Retina (tissue), 1 donor: ENCODE results near the gene MICA.
"Not testable (repeated sequence)": the region's sequence is repeated elsewhere in the genome, so short reads cannot be mapped to it uniquely, and the experiment has no call there.

Experiments
- DNase-seq: peaks from one replicate; pipeline ENCODE4 v3.0.0-alpha.2; 2016

Gene MICA

DNA sequence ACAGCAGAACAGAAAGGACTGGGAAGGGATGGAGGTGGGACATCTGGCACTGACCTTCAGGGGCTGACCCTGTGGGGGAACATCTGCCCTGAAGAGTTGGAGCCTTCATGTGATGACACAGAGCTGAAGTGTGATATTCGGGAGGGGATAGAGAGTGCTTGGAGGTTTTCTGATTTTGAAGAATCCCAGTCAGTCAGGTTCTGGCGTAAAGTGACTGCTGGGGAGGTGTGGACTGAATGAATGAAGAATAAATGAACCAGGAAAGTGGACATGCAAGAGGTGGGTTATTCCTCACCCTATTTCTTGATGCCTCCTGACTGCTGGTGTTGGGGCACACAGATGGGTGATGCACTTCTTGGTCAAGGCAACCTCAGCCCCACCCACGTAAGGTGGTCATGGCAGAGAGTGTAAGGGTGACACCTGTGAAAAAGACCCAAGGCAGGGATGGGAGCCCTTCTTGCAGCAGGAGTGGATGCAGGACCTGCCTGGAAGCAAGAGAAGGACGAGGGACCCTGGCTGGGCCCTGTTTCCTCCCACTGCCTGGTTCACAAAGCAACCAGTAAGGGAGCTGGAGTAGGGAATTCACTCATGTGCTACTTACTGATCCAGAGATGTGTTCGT is 13.1 kb downstream of the MICA start:
- DNase-seq, result no peak

DNA sequence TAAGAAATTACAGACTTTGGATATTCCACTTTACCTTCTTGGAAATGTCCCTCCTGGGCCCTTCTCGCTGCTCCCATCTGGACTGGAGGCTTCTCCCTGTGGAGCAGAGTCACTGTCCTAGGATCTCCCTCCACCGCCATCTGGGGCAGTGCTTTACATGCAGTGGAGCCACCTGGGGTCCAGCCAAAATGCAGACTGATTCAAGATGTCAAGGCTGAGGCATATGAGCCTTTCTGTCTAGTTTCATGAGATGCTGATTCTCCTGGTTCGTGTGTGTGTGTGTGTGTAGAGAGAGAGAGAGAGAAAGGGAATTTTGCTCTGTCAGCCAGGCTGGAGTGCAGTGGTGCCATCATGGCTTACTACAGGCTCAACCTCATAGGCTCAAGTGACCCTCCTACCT is 14.9 kb downstream of the MICA start:
- DNase-seq, result no peak

DNA sequence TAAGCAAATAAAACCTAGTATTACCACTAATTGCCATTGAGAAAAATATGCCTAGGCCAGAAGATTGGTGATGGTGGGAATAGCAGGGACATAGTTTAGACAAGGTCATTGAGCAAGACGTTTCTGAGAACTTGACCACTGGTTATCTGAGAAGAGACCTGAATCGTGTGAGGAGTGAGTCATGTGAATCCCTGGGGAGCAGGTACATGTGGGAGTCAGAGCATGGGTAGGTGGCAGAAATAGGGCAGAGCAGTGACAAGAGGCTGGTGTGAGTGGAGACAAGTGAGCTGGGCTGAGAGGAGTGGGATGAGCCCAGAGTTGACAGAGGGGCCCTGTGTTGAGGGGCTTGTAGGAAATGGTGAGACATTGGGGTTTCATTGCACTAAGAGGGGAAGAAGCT is 16.4 kb downstream of the MICA start:
- DNase-seq, result no peak

DNA sequence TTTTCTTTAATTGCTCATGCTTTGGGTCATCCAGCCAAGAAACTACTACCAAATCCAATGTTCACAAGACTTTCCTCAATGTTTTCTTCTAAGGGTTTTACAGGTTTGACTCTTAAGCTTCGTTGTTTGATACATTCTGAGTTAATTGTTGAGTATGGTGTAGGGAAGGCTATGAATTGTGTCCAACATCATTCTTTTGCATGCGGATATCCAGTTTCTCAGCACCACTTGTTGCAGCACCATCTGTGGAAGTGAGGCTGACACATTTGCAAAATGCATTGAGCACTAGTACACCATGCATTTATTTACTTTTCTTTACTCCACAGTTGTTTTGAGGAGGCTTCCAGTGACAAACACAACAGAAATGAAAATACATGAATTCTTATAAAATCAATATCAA is 17.2 kb downstream of the MICA start:
- DNase-seq, result no peak

DNA sequence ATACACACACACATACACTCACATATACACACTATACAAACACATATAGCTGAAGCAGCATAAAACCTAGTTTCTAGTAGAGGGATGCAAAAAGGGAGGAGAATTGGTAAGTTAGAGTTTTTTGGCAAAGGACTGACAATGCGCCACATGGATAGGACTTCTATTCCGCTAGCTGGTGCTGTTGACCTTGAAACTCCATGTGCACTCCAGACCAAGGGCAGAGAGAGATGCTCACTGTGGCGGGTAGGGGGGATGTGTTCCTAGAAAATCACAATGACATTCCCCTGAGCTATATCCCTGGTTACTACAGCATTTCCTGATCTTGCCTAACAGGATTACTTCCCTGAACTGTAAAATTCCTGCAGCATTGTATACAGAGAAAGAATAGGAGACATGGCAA is 19.2 kb downstream of the MICA start:
- DNase-seq, result no peak

DNA sequence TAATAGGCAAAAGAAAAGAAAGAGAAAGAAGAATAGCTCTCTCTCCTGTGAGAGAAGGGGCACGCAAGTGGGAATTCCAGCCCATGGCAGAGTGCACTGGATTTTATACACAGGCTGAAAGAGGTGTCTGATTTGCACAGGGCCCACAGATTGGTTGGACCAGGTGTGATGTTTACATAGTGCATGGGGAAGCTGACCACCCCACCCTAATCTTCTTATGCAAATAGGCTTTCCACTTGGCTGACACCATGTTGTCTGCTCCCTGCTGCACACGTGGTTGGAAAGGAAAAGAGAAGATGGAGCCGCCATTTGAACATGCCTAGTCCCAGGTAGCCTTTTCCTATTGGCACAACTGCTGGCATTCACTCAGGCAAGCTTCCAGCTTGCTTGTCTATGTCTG is 20.2 kb downstream of the MICA start:
- no peak for DNase-seq

DNA sequence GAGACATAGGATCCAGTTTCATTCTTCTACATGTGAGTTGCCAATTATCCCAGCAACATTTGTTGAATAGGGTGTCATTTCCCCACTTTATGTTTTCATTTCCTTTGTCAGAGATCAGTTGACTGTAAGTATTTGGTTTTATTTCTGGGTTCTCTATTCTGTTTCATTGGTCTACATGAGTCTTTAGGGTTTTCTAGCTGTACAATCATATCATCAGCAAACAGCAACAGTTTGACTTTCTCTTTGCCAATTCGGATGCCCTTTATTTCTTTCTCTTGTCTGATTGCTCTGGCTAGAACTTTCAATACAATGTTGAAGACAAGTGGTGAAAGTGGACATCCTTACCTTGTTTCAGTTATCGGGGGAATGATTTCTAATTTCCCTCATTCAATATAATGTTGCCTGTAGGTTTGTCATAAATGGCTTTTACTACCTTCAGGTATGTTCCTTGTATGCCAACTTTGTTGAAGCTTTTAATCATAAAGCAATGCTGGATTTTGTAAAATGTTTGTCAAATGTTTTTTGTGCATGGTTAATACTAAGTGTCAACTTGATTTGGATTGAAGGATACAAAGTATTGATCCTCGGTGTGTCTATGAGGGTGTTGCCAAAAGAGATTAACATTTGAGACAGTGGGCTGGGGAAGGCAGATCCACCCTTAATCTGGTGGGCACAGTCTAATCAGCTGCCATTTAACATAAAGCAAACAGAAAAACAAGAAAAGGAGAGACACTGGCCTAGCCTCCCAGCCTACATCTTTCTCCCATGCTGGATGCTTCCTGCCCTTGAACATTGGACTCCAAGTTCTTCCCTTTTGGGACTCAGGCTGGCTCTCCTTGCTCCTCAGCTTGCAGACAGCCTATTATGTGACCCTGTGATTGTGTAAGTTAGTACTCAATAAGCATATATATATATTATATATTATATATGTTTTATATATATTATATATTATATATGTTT is 23.3 kb downstream of the MICA start:
- DNase-seq, result no peak

DNA sequence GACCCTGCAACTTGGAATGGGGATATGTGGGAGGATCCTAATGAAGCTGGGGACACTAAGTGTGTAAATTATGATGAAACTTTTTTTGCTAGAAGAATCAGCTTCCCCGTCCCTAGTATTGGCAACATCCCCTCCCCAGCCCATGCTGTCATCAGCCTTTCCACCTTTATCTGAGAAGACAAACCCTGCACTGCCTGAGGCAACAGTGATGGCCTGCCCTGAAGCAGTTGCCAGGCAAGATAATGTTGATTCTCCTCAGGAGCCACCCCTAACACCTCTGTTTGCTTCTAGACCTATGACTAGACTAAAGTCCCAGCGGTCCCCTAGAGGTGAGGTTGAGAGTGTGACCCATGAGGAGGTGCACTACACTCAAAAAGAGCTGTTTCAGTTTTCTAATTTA is 27.1 kb downstream of the MICA start:
- DNase-seq, result no peak

DNA sequence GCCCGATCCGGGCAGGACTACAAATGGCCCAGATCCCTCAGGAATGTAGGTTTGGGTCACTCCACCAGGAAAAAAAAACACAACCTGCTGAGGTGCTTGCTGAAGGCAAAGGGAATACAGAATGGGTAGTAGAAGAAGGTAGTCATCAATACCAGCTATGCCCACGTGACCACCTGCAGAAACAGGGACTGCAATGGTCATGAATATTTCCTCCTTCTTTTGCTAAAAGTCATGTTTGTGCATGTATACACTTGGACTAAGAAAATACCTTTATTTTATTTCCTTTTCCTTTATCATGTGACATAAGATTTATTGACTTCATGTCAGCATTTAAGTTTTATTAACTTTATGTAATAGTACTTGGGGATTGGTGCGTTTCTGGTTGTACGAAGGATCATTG is 31.7 kb downstream of the MICA start:
- not testable (repeated sequence) for DNase-seq

DNA sequence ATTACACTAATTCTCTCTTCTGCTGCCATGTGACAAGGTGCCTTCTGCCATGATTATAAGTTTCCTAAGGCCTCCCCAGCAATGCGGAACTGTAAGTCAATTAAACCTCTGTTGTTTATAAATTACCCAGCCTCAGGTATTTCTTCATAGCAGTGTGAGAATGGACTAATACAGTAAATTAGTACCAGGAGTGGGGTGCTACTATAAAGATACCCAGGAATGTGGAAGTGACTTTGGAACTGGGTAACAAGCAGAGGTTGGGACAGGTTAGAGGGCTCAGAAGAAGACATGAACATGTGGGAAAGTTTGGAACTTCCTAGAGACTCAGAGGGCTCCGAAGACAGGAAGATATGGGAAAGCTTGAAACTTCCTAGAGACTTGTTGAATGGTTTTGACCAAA is 34.8 kb downstream of the MICA start:
- no peak for DNase-seq

DNA sequence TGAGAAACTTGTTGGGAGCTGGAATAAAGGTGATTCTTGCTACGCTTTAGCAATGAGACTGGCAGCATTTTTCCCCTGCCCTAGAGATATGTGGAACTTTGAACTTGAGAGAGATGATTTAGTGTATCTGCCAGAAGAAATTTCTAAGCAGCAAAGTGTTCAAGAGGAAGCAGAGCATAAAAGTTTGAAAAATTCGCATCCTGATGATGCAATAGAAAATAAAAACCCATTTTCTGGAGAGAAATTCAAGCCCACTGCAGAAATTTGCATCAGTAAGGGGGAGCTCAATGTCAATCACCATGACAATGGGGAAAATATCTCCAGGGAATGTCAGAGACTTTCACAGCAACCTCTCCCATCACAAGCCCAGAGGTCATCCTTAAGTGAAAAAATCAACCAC is 35.3 kb downstream of the MICA start:
- no peak for DNase-seq

DNA sequence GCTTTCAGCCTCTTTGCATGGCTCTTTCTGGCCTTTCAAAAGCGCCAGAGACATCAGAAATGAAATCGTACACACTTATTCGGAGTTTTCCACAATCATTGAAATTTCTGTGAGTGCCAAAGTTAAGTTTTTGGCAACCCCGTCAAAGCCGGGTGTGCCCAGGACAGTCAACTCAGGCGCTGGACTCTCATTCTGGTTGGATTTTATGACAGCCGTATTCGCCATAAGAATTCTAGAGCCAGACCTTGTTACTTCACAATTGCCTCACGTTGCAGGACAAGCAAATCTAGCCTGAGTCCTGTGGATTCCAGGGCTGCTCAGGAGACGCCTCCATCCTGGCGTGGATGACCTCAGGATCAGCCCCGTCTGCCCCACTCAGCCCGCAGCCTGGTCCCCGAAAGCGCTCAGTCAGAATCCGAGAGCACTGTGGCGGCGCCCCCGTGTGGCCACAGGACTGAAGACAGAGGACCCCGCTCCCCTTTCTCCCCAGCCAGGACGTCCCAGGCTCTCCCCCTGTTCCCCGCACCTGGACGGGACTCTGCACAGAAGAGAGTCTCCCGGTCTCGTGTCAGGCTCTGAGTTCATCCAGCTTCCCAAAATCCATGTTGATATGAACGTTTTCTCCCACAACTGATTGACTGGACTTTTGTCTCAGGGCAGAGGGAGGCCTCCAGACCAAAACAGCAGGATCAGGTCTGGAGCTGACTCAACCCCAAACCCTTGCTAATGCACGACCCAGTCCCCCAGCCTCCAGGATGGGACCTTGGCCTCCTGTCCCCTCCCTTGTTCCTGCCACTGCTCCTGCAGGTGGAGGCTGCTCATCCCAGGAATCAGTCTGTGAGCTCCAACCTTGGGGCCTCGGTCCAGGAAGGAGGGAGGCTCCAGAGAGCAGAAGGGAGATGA is 38.2 kb downstream of the MICA start:
- peak; percentile 79 for DNase-seq

DNA sequence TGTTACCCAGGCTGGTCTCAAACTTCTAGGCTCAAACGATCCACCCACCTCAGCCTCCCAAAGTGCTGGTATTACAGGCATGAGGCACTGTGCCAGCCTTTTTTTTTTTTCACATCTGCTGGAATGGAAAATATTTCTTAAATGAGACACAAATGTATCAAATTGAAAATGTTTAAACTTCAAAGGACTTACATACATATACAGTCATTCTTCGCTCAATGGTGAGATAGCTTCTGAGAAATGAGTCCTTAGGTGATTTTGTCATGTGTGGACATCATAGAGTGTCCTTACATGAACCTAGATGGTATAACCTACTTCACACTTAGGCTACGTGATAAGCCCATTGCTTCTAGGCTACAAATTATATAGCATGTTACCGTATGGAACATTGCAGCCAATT is 43.1 kb downstream of the MICA start:
- DNase-seq, result no peak

DNA sequence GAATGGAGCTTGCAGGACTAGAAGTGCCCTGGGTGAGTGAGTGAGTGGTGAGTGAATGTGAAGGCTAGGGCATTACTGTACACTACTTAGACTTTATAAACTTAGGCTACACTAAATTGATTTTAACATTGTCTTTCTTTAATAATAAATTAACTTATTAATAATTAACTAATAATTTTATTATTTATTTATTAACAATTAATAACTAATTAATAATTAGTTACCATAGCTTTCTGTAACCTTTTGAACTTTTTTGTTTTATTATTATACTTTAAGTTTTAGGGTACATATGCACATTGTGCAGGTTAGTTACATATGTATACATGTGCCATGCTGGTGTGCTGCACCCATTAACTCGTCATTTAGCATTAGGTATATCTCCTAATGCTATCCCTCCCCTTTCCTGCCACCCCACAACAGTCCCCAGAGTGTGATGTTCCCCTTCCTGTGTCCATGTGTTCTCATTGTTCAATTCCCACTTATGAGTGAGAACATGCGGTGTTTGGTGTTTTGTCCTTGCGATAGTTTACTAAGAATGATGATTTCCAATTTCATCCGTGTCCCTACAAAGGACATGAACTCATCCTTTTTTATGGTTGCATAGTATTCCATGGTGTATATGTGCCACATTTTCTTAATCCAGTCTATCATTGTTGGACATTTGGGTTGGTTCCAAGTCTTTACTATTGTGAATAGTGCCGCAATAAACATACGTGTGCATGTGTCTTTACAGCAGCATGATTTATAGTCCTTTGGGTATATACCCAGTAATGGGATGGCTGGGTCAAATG is 43.8 kb downstream of the MICA start:
- DNase-seq, result not testable (repeated sequence)

DNA sequence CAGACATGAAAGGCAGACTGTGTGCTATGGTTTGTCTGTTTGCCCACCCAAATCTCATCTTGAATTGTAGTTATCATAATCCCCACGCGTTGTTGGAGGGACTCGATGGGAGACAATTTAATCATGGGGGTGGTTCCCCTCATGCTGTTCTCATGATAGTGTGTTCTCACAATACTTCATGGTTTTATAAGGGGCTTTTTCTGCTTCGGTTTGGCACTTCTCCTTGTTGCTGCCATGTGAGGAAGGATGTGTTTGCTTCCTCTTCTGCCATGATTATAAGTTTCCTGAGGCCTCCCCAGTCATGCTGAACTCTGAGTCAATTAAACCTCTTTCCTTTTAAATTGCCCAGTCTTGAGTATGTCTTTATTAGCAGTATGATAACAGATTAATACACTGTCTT is 47.4 kb downstream of the MICA start:
- DNase-seq, result no peak

DNA sequence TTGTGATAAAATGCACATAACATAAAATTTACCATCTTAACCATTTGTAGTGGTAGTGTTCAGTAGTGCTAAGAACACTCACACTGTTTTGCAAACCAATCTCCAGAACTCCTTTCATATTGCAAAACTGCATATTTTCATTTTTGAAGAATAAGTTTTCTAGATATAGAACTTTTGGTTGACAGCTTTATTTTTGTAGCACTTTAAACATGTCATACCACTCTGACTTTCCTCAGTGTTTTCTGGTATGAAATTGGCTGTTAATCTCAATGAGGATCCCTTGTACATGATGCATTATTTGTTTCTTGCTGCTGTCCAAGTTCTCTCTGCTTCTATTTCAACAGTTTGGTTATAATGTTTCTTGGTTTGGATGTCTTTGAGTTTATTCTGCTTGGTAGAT is 49.5 kb downstream of the MICA start:
- no peak for DNase-seq

DNA sequence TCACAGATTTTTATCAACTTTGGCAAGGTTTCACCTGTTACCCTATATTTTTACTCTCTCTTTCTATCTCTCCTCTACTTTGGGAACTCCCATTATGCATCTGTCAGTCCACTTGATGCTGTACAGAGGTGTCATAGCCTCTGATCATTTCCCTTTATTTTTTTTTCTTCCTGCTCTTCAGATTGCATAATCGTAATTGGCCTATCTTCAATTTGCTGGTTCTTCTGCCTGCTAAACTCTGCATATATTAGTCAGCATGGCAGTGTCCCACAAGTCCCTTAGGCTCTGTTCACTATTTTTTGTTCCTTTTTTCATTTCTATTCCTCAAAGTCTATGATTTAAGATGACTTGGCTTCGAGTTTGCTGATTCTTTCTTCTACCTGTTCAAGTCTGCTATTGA is 49.9 kb downstream of the MICA start:
- DNase-seq, result no peak

DNA sequence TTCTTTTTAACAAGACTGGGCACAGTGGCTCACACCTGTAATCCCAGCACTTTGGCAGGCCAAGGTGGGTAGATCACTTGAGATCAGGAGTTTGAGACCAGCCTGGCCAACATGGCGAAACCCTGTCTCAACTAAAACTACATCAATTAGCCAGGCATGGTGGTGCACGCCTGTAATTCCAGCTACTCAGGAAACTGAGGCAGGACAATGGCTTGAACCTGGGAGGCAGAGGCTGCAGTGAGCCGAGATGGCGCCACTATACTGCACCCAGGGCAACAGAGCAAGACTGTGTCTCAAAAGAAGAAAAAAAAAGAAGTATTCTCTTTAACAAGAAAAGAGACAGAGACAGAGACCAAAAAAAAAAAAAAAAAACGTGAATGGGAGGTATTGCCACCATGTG is 56.5 kb downstream of the MICA start:
- DNase-seq, result not testable (repeated sequence)

DNA sequence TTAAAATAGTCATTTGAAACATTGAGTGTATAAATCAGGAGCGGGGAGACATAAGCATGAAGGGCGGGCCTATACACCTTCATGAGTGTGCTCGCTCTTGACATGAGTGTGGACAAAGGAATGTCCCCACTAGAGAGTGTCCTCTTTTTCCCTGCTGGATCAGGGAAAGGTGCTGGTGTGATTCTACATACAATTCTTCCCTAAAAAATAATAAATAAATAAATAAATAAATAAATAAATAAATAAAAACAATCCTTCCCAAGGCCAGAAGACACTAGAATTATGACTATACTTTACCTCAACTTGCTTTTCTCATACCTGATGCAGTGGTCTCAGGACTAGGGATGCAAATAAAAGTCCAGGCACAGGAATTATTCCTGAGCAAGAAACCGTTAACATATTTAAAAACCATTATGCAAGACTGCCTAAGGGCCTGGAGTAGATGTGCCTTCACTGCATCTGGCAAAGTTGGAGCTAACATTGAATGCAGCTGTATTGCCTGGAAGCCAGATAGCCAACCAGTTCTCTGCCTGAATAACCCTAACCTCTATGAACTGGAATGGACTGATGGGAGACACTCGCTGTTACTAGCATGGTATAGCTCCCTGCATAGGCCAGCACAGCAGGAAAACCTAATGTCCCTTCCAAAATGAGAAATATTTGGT is 57.1 kb downstream of the MICA start:
- DNase-seq, result no peak

DNA sequence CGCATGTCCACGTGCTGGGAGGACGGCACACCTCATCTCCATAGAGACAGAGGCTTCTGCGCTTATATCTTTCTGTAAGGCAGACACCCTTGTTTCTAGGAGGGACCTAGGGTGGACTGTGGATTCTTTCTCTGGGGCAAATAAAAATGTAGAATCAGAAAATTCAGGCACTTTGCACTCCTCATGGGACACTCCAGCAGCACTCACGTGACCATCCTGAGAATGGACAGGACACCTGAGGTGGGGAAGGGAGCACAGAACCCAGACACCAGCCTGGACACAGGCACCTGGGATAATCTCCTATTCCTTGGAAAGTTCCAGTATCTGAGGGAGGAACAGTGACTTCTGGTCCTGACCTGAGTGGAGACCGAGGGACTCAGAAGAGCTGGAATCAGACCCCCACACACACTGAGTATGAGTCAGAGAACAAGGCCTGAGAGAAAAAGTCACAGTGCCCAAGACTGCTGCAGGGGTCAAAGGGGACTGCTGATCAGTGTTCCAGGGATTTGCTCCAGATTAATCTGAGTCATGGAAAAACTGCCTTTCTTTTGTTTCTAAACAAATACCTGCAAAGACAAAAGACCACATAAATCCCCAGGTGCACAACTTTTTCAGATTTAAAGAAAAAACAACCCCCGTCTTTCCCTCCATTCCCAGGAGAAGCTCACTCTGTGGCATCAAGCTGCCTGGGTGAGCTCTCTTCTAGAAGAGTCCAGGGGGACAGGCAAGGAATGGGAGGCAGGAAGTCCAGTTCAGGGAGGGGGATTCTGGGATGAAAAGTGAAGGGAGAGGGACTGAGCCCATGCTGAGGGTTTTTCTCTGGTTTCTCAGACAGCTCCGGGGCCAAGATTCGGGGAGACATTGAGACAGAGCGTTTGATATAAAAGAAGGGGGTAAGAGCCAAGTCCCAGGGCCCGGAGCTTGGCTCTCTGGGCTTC is 58.9 kb downstream of the MICA start:
- no peak for DNase-seq
